AG08395 (cell line): Measurements from ENCODE around the gene PLXDC2.

Source experiments
- DNase-seq: peaks from one replicate; pipeline ENCODE4 v3.0.0; 2012; ENCODE audit warnings: mixed read lengths, low spot score

Gene PLXDC2

GRCh38 chr10:19815731-19816410 is 361 bp upstream of the PLXDC2 start:
- DNase-seq = no peak

GRCh38 chr10:19817231-19817933 is 1.1 kb downstream of the PLXDC2 start:
- no peak for DNase-seq

- no peak for DNase-seq
Observed at GRCh38 chr10:19818876-19819275, 2.6 kb downstream of the PLXDC2 start.

- peak; percentile 51 for DNase-seq
Observed at GRCh38 chr10:19819419-19820033, 3.3 kb downstream of the PLXDC2 start.

- no peak for DNase-seq
Observed at GRCh38 chr10:19824381-19825342, 8.4 kb downstream of the PLXDC2 start.

- no peak for DNase-seq
Observed at GRCh38 chr10:19825700-19826099, 9.5 kb downstream of the PLXDC2 start.

- no peak for DNase-seq
Observed at GRCh38 chr10:19826712-19827111, 10.5 kb downstream of the PLXDC2 start.

GRCh38 chr10:19828278-19829049 is 12.2 kb downstream of the PLXDC2 start:
- no peak for DNase-seq

- DNase-seq = no peak
Observed at GRCh38 chr10:19832699-19833098, 16.5 kb downstream of the PLXDC2 start.

GRCh38 chr10:19833170-19833824 is 17.1 kb downstream of the PLXDC2 start:
- no peak for DNase-seq

- DNase-seq = no peak
Observed at GRCh38 chr10:19835952-19836351, 19.7 kb downstream of the PLXDC2 start.

- DNase-seq = no peak
Observed at GRCh38 chr10:19839090-19839489, 22.9 kb downstream of the PLXDC2 start.

GRCh38 chr10:19839552-19839951 is 23.3 kb downstream of the PLXDC2 start:
- DNase-seq = no peak

GRCh38 chr10:19840776-19841175 is 24.5 kb downstream of the PLXDC2 start:
- DNase-seq = no peak

- DNase-seq = no peak
Observed at GRCh38 chr10:19843487-19843886, 27.3 kb downstream of the PLXDC2 start.

GRCh38 chr10:19845503-19846368 is 29.5 kb downstream of the PLXDC2 start:
- DNase-seq = no peak

- no peak for DNase-seq
Observed at GRCh38 chr10:19847321-19847720, 31.1 kb downstream of the PLXDC2 start.

GRCh38 chr10:19848226-19848985 is 32.2 kb downstream of the PLXDC2 start:
- DNase-seq = no peak

- no peak for DNase-seq
Observed at GRCh38 chr10:19853831-19854230, 37.6 kb downstream of the PLXDC2 start.
